ENCODE results near the gene CDKAL1.

The CDKAL1 gene

GRCh38 chr6:20850686-20851416 lies 316.6 kb downstream of the CDKAL1 start:
- no peak for DNase-seq

GRCh38 chr6:20851795-20852194 lies 317.5 kb downstream of the CDKAL1 start:
- no peak for DNase-seq

GRCh38 chr6:20853828-20854227 lies 319.6 kb downstream of the CDKAL1 start:
- DNase-seq: no peak

GRCh38 chr6:20856681-20857288 lies 322.5 kb downstream of the CDKAL1 start:
- DNase-seq: no peak

- DNase-seq: no peak
Measured at GRCh38 chr6:20861481-20861880, 327.2 kb downstream of the CDKAL1 start.

DNA sequence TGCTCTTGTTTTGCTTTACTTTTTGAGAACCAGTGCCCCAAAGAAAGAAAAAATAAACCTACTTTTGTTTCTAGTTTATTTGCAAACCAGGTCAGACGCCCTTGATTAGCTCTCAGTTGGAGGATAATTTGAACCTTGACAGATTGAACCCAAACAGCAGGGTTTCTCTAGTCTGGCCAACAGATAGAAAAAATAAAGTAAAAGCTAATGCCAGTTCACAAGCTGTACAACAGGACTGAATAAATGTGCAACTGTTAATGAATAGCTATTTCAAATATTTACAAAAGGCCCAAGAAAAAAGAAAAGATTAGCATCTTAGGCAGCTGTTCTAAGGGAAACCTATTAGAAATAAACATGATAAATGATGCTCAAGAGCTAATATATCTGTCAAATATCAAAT lies 331.8 kb downstream of the CDKAL1 start:
- no peak for DNase-seq

GRCh38 chr6:20866935-20867703 lies 332.9 kb downstream of the CDKAL1 start:
- DNase-seq: no peak

DNA sequence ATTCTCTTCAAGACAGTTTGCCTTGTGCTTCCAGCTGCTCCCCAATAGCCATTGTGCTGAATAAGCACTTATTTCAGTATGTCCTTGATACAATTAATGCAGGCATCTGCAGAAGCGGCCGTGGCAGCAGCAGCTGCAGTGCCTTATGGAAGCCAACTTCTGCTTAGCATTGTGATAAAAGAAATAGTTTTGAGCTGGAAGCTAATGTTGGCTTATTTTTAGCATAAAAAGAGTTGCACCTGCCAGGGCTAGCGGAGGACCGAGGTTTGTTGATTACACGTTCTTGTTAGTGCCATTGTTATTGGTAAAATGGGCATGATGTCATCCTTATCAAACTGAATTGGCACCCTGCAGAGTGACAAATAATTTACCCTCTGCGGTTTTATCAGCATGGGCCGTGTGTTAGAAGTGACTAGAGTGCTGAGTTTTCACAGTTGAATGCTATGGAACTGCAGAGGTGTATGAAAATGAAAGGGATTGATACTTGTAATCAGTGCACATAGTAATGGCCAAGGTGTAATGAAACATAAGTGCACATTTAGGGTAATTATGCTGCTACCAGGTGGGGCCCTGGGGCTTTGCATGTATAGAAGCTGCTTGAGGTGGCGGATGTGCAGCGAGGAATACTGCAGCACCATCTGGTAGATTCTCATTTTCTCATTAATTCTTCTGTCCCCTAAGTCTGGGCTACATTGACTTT lies 334.3 kb downstream of the CDKAL1 start:
- DNase-seq: no peak

- no peak for DNase-seq
Measured at GRCh38 chr6:20870021-20870420, 335.8 kb downstream of the CDKAL1 start.

DNA sequence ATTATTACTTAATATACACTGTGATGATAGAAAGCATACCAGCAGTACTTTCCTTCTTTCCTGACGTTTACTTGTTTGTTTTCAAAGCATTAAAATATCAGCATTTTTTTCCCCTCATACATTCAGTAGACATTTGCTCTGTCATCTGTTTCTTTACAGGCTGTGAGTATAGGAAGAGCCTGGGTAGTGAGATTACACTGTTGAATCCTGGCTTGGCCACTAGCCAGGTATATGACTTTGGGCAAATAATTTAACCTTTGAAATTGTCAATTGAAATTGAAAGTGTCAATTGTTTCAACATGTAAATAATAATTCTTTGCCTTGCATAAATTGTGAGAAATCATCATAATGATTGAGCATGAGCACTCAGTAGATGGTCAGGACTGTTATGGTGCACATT lies 336.2 kb downstream of the CDKAL1 start:
- DNase-seq: no peak

DNA sequence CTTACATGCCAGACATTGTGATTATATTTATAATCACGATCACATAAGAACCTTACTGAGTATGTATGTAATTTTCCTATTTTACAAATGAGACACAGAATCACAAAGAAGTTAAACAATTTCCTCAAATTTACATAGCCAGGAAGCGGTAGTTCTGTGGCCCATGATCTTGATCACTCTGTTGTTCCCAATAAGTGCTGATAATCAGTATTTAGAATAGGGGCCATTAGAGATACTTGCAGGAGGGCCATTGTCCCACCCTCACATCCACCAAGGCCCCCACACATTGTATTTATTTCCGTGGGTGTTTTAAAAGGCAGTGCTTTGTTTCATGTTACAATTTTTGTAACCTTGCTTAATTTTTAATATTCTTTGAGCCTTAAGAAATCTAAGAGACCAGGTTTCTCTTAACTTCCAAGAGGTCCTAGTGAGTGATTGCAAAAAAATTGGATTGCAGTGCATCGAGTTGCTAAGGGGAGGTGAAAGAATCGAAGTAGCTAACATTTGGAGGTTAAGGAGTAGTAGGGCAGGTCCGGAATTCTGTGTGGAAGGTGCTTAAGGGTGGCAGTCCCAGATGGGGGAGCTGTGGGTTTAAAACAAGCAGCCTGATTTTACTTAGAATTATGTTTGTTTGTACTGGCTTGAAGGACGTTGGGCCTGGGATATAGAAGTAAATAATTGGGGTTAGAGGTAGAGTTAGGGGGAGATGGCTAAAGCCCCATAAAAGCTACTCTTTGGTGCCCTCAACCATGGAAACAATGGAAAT lies 339.4 kb downstream of the CDKAL1 start:
- no peak for DNase-seq

DNA sequence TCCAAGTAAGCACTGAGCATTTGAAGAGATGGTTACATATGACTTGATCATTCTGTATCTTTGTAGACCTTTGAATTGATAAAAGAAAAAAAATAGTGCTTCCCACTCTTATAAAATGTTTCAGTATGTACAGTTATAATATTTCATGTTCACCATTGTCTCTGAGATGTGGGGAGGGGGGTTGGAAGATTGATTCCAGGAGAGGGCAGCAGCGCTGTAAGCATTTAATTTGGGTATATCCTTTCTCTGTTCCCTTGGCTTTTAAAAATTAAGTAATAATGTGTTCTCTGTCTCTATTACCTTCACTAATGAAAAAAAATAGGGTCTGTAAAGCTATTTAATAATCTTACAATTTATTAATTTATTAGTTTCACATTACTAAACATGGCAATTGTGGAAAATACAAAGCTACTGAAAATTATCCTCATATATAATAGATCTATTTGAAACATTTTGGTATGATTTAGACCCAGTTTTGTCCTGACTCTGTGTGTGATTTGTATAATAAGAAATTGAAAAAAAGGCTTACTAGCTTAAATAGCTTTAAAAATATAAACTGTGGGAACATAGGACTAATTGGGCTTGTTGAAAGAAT lies 341.2 kb downstream of the CDKAL1 start:
- DNase-seq: no peak

- no peak for DNase-seq
Measured at GRCh38 chr6:20876036-20876435, 341.8 kb downstream of the CDKAL1 start.

DNA sequence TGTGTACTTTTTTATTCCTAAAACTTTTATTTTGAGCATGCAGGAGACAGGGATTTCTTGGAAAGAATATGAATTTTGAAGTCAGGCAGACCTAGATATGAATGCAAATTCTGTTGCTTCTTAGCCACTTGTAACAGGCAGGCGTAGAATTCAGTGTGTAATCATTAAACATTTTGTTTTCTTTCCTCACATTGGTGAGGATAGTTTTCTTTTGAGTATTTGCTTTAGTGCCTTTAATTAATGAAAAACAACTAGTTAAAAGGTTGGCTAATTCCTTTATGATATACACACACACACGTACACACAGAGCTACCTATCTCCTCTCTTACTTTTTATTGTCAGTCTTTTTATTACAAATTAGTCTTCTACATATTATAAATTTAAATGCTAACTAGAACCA lies 342.3 kb downstream of the CDKAL1 start:
- no peak for DNase-seq

DNA sequence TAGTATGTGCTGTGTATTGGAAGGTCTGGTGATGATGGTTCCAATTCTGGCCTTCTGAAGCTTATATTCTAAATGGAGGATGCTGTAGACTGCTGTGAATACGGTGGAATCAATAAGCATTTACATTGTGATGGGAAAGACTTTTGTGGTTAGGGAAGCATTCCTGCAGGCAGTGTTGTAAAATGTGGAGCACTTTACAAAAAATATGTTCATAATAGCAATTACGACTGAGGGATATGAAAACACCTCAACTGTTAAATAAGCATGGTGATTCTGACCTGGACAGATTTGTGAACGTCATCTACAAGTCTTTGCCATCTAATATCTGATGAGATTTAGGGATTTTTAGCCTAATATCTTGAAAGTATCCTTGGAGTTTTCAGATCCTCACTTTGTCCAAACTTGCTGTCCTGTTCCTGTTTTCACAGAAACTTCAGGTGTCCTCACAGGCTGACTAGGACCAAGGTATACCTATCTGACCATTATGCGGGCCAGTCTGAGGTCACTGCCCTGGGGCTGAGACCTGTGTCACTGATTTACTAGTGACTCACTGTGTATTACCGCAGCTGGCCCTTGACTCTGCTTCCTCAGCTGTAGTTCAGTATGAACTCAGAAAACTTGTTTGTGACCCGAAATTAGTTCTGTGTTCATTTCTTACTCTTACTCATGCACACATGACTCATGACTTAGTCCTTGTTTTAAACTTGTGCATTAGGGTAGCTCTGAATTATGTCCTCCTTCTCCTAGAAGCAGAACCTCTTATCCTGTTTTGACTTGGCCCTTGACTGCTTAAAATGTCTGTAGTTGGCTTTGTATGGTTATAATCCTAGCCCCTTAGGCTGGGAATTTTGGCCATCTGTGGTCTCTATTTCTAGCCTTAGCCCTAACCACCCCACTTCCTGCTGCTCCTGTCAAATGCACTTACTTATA lies 343.0 kb downstream of the CDKAL1 start:
- DNase-seq: no peak

DNA sequence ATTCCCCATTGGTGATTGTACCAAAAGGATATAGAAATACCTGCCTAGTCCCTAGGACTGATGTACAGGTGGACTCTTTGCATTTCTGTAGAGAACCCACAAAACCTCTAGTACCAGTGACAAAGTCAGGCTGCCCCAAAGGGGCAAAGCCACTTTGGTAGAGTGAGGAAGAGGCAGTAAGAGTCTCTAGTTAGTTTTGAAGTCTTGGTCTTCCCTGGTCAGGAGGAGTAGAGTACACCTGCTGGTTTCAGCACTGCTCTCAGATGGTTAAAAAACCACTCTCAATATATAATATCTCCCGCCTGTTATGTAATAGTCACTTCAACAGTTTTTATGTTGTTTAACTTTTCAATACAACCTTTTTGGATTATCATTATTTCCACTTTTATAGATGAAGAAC lies 344.9 kb downstream of the CDKAL1 start:
- DNase-seq: no peak

DNA sequence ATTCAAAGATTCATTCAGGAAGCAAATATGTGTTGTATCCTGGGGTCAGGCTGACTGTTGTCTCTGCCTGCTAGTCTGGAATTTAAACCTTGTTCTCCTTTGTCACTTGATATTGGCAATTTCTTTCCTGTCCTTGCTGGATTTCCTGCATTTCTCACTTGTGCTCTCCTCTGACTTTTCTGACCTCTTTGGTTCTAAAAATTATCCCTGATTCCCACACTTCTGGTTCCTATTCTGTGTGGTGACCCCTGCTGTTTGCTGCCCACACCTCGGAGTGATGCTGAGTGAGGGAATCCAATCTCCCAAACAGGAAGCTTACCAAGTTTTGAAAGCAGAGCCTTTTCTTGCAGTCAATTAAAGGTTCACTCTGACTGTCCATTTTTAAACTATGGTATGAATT lies 345.3 kb downstream of the CDKAL1 start:
- DNase-seq: no peak

GRCh38 chr6:20881365-20881764 lies 347.1 kb downstream of the CDKAL1 start:
- DNase-seq: no peak

DNA sequence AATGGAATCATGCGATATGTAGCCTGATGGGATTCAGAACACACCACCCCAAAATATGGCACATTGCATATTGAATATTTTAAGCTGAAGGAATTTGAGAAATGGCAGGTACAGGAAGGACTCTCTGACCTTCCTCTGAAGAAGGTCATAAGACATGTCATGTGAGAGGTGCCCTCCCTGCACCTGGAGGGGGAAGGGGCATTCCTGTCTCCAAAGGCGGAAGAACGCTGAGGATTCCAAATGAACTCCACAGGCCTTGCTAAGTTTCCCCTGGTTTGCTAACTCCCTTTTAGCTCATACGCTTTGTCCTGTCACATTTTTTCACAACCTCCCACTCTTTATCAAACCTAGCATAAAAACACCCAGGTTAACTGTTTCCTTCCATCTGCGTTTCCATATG lies 347.8 kb downstream of the CDKAL1 start:
- no peak for DNase-seq

DNA sequence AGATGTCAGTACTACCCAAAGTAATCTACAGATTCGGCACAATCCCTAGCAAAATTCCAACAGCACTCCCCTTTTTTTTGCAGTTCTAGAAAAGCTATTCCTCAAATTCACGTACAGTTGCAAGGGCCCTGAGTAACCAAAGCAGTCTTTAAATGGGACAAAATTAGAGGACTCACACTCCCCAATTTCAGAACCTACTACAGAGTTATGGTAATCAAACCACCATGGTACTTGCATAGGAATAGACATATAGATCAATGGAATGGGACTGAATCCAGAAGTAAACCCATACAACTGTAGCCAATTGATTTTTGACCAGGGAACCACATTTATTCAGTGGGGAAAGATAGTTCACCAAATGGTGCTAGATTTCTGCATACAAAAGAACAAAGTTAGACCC lies 350.8 kb downstream of the CDKAL1 start:
- no peak for DNase-seq

GRCh38 chr6:20891161-20891560 lies 356.9 kb downstream of the CDKAL1 start:
- no peak for DNase-seq
